T47D (cell line): ENCODE results near the gene A3GALT2.
"Not testable (repeated sequence)": the region's sequence is repeated elsewhere in the genome, so short reads cannot be mapped to it uniquely, and the experiment has no call there.

Experiments used
- DNase-seq, 2 experiments: peaks; one replicate each; pipeline versions ENCODE4 v3.0.0 to v3.0.0-alpha.2; 2011 to 2012; ENCODE audit warnings: low read depth in 1 of 2, low spot score in 1 of 2
- JUND ChIP-seq: IDR thresholded peaks from 2 replicates; pipeline ENCODE4 v1.6.1; 2012; ENCODE audit warnings: low read depth
- in situ Hi-C: cut with HindIII; loops from 2 replicates; pipeline ENCODE4 v1.10.0; 2016; ENCODE audit warnings: low sequenced_read_pairs, low pct_unique_long_range_greater_than_20kb

Gene A3GALT2

DNA sequence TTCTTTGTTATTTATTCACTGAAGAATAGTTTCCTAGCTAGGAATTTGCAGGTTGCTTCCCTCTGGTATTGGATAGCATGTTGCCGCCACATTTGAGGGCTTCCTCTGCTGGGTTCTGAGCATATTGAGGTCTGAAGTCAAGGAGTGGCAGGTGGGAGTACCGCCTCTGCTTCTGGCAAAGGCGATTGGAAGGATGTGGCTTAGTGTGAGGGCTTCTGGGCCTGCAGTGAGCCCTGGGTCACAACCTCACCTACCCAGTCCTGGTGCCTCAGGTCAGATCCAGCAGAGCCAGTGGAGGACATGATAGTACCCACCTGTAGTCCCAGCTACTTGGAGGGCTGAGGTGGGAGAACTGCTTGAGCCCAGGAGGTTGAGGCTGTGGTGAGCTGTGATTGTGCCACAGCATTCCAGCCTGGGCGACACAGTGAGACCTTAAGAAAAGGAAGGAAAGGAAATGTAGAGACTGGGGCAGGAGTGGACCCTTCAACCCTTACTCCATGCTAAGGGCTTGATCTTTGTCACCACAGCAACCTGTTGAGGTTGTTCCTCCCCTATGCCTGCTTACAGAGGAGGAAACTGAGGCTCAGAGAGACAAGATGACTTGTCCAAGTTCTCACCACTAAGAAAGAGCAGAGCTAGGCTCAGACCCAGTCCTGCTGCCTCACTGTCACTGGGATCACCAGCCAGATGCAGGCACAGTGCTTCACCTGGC is 22.8 kb downstream of the A3GALT2 start:
- in situ Hi-C loops, result no loop called here
- no peak for TF ChIP-seq JUND
- DNase-seq, result no peak

DNA sequence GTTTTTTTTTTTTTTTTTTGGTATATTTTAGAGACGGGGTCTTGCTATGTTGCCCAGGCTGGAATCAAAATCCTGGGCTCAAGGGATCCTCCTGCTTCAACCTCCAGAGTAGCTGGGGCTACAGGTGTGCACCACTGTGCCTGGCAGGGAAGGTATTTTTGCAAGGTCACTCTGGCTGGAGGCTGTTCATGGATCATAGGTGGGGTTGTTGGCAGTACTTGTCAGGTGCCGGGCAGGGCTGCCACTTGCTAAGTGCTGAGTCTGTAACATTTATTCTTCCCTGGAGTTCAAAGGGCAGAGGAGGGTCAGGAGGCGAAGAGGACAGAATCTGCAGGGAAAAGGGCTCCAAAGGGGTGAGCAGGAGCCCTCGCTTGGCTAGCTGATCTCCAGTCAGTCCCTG is 24.1 kb downstream of the A3GALT2 start:
- in situ Hi-C loops, result no loop called here
- no peak for DNase-seq
- no peak for TF ChIP-seq JUND

DNA sequence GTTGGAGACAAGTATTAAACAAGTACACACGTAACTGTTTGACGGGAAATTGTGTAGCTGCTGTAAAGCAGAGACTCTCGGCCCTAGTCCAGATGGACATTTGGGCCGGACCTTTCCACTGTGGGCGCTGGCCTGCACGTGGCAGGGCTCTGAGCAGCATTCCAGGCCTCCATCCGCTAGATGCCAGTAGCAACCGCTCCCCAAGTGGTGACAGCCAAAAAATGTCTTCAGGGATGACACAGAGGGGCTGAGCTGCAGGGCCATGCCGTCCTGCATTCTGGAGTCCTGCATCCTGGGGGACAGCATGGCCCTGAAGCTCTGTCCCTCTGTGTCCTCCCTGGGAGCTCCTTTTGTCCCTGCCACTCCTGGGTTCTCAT is 24.8 kb downstream of the A3GALT2 start:
- no peak for DNase-seq
- TF ChIP-seq JUND, result no peak
- in situ Hi-C loops, result no loop called here

DNA sequence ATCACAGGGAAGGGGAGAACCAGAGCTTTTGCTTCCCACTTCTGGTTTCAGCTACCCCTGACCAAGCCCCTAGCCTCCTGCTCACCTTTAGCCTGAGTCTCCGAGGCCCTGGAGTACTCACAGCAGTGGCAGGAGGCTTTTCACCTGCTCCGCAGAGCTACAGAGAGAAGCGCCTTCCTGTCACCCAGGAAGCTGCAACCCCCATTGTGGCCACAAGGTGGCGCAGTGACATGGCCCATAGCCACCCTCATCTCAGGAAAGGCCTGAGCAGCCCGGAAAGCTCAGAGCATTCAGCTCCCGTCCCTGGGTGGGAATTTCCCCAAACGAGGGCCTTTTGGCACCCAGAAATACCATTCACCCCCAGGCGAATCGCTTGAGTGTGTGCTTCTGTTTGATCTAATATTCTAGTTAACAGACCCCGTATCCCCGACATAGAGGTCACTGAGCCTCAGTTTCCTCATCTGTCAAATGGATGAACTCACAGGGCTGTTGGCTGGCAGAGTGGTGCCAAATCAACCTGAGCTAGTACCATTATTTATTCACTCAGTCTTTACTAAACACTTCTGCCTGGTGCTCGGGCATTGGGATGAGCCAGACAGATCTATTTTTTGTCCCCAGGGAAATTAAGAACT is 25.3 kb downstream of the A3GALT2 start:
- peak; percentile 78 to 79 for DNase-seq
- TF ChIP-seq JUND, result no peak
- in situ Hi-C loops, result no loop called here

GRCh38 chr1:33295023-33295422 is 25.9 kb downstream of the A3GALT2 start:
- TF ChIP-seq JUND, result no peak
- DNase-seq, result no peak
- in situ Hi-C loops, result no loop called here

- no peak for TF ChIP-seq JUND
- in situ Hi-C loops, result no loop called here
- DNase-seq, result no peak
These were observed 26.6 kb downstream of the A3GALT2 start for GRCh38 chr1:33294071-33295010.

DNA sequence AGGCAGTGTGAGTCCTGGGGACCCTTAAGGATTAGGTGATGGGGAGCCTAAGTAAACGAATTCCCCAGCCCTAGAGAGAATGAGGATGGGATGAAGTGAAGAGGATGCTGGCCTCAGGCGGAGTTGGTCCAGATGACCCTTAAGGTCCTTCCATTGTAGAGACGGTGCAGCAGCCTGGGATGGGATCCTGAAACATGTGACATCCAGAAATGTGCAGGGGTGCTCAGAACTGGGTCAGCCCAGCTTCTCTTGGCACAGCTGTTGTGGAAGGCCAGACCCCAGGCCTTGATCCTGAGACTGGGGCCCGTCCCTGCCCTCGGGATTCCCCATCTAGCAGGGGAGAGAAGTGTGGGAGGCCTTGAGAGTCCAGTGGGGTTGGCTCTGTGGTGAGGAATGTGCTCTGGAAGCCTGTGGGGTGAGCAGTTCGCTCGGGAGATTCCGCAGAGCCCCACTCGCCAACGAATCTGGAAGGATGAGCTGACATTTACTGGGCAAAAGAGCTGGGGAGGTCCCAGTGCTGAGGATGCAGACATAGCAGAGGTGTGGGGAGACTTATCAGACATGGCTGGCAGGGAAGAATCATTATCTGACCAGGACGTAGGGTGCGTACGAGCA is 28.1 kb downstream of the A3GALT2 start:
- no peak for TF ChIP-seq JUND
- DNase-seq, result no peak
- in situ Hi-C loops, result no loop called here

DNA sequence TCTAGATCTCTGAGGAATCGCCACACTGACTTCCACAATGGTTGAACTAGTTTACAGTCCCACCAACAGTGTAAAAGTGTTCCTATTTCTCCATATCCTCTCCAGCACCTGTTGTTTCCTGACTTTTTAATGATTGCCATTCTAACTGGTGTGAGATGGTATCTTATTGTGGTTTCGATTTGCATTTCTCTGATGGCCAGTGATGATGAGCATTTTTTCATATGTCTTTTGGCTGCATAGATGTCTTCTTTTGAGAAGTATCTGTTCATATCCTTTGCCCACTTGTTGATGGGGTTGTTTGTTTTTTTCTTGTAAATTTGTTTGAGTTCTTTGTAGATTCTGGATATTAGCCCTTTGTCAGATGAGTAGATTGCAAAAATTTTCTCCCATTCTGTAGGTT is 30.3 kb downstream of the A3GALT2 start:
- DNase-seq, in situ Hi-C loops: not testable (repeated sequence)

- in situ Hi-C loops, result no loop called here
- TF ChIP-seq JUND, result no peak
- no peak for DNase-seq
These were observed 31.1 kb downstream of the A3GALT2 start for GRCh38 chr1:33289858-33290154.

- no peak for DNase-seq
- in situ Hi-C loops, result no loop called here
- TF ChIP-seq JUND, result no peak
These were observed 31.7 kb downstream of the A3GALT2 start for GRCh38 chr1:33288976-33289857.

GRCh38 chr1:33287317-33287716 is 33.6 kb downstream of the A3GALT2 start:
- DNase-seq, result no peak
- in situ Hi-C loops, result no loop called here
- no peak for TF ChIP-seq JUND
